Endothelial cell of umbilical vein (primary cell): ENCODE measurements around the gene UBASH3A.

Experiments
- CTCF ChIP-seq, 2 donors: IDR thresholded peaks; 1 replicate in 1 of 2; 2 replicates in 1 of 2; pipeline ENCODE4 v1.5.1; 2011; ENCODE audit warnings: low read length in 2 of 2, mild to moderate bottlenecking in 2 of 2, moderate library complexity in 2 of 2, control low read depth in 1 of 2, inconsistent platforms in 1 of 2, low read depth in 1 of 2; ENCODE audit not compliant: insufficient read depth in 1 of 2; ENCODE audit errors: extremely low read depth in 1 of 2
- POLR2A ChIP-seq: IDR thresholded peaks from 2 replicates; pipeline ENCODE4 v1.6.1; 2012; ENCODE audit warnings: low read depth, mild to moderate bottlenecking, control low read depth, low read length

- TF ChIP-seq POLR2A, result no peak
- no peak for TF ChIP-seq CTCF (IDR thresholded peaks at IDR 0.05; ENCODE audit: extremely low read depth in 1 of 2, insufficient read depth in 1 of 2, low read depth in 1 of 2, low read length in 2 of 2)
Observed at GRCh38 chr21:42466700-42467099, 63.0 kb downstream of the UBASH3A start.
